ENCODE results near the gene NTM.

Gene NTM

DNA sequence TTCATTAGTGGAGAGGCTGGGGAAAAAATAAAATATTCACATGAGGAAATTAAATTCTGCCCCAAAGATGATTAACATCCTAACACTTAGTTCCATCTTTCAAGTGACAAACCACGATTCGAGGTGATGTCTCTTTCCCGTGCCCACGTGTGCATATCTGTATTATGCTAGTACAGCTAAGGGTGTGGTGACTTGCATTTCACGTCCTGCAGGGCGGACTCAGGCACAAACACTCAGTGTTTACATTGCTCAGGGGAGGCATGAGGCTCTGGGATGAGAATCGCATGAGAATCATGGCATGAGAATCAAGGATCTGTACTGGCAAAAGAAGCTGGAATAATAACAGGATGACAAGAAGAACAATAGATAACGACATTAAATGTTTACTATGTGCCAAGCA, 179.4 kb downstream of the NTM start:
- no peak for DNase-seq (ENCODE audit: low read depth)

DNA sequence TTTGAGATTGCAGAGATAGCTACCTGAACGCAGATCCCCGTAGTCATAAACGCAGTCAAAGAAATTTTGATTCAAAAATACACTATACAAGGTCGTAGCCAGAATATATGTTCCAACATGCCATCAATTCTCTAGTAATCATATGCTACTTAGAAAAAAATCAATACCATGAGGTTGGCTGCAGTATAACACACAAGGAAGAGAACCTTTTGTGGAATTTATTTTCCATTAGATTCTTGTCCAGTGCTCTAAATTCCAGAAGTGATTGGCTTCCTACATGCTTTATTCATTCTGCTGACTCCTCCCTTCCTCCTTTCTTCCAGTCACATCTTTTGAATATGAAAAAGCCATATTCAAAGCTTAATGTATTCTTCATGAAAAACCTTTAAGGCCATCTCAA, 189.9 kb downstream of the NTM start:
- DNase-seq (ENCODE audit: low read depth): no peak

DNA sequence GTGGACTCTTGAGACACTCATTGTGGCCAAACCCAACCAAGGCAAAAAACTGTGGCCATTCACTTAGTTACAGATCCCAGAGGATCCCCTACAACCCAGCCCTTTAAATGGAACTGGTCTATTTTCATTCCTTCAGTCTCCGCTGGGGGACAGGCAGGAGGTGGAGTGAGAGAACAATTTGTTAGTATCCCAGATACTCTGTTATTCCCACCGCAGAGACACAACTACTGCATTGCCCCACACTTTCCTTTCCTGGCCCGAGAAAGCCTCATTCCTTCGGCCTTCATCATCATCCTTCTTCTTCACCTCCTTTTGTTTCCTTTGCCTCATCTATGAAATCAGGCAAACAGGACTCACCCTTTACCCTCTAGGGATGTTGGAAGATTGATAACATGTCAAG, 191.1 kb downstream of the NTM start:
- DNase-seq (ENCODE audit: low read depth): no peak

DNA sequence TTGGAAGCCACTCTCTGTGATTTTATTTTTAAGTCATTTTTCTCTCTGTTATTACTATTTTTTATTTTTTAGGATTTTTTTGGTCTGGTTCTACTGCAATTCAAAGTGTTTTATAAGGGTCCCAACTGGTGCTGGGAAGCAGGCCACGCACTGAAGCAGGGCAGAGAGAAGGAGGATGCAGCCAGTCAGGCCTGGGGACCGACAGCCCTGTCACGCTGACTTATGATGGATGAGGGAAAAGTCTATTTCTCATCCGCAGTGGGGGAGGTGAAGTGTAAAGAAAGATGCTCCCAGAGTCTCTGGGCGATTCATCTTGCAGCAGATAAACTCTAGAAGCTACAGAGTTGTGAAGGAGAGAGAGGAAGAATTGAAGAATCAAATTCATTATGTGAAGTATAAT, 191.6 kb downstream of the NTM start:
- DNase-seq (ENCODE audit: low read depth): no peak

DNA sequence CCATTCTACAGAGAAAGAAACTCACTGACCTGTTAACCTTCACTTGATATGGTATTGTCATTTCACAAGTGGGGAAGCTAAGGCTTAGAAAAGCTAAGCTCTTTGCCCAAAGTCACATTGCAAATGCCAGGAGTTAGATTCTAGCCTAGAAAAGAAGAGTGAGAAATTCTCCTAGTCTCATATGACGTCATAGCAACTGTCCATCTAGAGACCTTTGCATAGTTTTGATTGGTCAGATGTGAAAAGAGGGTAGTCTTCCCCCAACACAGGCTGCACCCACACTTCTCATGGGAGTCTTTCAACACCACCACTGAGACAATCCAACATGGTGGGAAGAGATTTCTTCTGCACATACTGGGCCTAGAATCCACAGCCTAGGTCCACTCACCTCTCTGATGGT, 197.9 kb downstream of the NTM start:
- no peak for DNase-seq (ENCODE audit: low read depth)

DNA sequence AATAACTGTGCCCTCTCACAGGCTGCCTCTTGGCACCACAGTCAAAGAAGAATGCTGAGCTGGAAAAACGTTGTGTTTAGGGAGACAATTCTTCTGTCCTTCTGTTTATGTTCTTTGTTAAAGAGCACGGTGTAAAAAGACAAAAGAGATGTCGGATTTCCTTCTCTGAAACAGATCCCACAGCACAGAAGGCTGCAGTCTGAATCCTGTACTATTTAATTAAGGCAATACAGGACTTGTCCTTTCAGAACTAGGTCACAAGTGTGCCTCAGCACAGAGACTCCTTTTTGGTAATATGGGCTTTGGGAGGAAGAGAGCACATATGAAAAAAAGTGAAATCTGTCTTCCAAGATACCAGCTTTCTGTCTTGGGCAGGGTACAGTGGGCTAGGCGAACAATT, 201.2 kb downstream of the NTM start:
- DNase-seq (ENCODE audit: low read depth): no peak

DNA sequence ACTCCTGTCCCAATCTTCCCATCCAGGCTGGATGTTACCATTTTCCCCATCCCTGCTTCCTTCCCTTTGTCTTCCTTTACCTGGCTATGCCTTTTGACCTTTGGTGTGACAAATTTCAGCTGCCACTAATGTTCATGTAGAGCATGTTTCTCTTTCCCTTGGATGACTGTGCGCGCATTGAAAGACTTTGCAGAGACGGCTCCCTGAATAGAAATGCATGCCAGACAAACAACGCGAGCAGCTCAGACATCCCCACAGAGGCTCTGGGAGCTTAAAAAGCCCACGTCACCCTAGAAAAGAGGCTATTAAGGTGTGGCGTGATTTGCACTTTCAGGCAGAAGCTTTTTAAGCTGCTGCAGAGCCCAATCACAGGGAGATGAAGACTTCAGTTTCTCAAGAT, 202.0 kb downstream of the NTM start:
- no peak for DNase-seq (ENCODE audit: low read depth)

DNA sequence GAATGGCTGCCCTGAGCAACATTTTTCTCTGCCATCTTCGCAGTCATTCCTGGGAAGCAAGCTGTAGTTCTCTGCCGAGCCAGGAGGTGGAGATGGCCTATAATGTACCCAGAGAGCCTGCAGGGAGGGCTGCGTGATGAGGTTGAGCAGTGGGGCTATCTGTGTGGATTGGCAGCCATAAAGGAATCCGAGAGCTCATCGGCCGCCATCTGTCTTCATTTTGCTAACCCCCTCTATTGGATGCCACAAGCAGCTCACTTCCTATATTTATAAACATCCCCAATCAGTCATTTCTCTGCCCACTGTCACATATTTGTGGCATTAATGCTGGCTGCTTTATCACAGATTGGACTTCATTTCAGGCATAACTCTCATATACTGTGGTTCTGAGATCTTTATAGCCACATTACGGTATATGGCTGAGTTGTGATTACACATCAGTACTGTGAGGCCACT, 209.5 kb downstream of the NTM start:
- peak; percentile 30 for DNase-seq (ENCODE audit: low read depth)

DNA sequence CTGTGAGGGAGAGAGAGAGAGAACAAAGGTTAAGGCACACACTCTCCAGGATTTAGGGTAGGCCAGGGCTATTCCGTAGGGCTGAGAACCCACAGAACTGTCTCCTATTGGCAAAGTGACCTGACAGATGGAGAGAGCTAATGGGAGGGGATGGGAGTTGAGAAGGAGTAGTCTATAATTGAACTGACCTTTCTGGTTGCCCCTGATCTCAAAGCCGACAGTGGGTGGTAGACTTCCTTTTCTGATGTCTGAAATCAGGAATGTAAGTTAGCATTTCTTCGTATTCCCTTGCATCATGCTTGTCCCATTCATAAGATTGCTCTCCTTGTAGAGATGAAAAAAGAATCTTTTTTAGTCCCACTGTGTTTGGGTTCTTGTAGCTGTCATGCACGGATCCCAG, 210.1 kb downstream of the NTM start:
- DNase-seq (ENCODE audit: low read depth): no peak

DNA sequence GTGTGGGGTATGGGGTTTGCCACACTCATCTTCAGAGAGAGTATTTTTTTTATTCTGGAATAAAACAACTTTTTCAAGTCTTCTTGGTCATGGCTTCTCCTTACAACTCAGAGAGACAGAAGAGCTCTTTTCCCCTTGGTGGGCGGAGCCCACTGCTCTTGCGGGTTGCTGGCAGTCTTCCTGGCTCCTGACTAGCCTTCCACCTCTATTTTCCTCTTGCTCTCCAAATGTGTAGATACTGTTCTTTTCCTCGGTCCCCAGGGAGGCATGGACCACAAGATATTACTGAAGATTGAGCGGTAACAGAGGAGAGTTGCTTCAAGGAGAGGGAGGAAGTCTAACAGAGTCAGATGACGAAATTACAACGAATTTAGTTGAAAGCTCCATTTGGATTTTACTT, 210.6 kb downstream of the NTM start:
- DNase-seq (ENCODE audit: low read depth): no peak

DNA sequence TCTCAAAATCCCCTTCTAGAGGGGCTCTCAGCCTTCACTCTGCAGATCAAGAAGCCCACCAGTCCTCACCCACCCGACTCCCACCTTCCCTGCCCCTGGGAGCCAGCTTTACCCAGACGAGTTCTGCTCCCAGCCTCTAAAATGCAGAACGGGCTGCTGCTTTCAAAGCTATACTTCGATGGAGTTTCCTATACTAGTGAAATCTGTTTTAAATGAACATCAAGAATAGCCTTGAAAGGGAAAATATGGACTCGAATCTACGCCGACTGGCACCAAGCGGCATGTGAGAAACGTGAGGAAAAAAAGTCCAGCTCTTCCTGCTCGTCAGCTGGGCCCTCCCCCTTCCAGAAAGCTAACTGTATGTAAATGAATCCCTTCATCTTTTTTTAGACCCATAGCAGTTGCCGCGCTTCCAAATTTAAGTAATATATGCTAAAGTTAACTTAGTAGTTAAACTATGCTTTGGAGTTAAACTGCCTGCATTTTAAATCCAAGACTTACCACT, 211.7 kb downstream of the NTM start:
- DNase-seq (ENCODE audit: low read depth): no peak

DNA sequence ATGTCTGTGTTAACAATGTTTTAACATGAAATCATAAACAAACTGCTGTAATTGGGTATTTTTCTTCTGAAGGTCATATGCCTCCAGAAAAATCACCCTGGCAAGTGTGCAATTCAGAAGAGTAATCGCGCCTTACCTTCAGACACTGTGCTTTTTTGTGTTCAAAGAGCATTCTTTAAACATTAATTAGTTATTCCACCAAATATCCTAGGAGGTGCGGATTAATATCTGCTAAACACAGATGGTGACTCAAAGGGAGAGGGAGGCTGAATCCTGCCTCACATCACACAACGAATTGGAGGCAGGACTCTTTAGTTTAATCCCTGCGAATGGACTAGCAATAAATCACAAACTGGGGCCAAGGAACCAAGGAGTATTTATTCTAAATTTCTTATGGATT, 213.0 kb downstream of the NTM start:
- DNase-seq (ENCODE audit: low read depth): no peak

DNA sequence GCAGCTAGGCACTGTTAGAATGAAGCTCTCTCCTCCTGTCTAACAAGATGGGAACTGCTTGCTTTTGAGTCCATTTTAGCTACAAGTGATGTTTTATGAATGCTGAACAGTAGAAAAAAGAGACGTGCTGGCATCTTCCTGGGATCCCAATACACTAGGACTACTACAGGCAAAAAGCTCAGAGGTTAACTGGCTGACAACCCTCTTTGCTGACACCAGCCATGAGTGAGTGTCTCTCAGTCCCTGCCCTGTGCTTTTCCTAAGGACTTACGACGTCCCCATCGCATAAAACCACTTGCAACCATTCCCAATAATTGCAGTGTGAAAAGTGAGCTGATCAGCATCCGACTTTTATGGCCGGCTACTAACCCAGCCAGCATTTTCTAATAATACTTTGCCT, 213.5 kb downstream of the NTM start:
- DNase-seq (ENCODE audit: low read depth): no peak

DNA sequence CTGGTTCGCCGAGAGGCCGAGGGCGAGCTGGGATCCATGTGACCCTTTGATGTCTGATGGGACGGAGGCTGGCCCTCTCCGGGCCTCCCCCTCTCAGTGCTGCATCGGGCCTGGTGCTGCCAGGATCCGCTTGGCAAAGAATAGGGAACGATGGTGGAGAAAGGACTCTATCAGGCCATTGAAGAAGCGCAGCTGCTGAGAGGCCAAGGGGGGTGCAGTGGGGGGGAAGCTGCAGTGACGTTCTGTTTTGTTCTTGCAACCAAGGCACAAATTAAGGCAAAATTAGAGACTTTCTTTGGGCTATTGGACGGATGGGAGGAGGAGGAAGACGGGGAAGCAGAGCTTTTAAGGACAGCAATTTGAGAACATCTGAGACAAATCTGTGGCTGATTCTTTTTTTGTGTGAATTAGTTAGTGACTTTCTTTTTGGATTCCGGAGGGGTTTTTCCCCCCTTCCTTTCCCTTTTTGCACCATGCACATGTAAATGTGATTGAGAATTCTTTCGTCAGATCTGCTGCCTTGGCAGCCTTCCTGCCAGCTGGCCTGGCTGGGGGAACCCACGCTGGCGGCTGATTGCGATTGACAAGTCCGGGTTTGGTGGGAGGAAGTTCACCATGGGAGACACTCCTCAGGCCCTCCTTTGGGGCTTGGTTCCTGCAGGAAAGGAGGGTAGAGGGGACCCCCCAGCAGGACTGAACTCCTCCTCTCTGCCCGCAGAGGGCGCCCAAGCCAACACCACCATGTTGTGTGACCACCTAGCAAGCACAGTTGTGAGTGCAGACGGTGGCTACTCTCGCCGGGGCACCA, 214.6 kb downstream of the NTM start:
- no peak for DNase-seq (ENCODE audit: low read depth)

DNA sequence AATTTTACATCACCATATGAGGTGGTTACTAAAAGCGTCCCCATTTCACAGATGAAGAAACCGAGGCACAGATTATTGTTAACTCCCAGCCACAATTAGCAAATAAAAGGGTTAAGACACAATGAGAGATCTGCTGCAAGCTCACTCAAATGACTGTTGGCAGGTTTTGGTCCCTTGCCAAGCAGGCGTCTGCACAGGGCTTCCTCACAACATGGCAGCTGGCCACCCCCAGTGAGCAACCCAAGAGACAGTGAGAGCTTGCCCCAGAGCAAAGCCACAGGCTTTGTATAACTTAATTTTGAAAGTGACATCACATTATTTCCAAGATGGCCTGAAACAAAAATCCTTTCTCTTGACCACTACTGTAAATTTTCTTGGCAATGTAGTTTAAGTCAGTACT, 217.6 kb downstream of the NTM start:
- no peak for DNase-seq (ENCODE audit: low read depth)

DNA sequence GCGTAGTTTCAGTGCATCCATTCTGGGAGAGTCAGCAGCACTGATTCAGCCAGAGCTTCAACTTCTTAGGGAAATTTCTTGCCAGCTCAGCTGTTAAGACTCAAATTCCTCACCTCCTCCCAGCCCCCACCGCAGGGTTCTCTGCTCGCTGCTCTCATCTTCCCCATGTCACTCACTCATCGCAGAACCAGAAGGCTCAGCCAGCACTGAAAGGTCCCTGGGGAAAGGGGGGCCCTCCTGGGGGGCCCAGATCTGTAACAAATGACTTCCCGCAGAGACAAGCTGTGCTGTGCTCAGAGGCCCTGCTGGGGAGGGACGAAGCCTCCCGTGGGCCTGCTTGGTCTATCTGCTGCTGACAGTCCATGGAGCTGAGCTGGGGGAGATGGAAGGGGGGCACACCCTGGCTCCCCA, 220.6 kb downstream of the NTM start:
- no peak for DNase-seq (ENCODE audit: low read depth)

DNA sequence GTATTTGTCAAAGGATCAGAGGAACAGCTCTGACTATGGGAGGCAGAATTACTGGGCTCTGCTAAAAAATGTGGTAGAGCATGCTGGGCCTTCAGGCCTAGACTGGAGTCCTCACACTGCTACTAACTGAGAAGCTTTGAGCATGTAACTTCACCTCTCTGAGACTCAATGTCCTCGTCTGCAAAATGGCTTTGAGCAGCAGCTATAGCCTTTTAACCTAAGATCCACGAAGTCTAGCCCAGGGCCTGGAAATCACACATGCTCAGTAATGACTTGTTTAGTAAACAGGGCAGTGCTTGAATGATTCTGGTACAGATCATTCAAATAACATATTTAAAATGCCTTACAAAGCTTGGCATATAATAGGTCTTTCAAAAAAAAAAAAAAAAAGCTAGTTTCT, 221.7 kb downstream of the NTM start:
- no peak for DNase-seq (ENCODE audit: low read depth)

DNA sequence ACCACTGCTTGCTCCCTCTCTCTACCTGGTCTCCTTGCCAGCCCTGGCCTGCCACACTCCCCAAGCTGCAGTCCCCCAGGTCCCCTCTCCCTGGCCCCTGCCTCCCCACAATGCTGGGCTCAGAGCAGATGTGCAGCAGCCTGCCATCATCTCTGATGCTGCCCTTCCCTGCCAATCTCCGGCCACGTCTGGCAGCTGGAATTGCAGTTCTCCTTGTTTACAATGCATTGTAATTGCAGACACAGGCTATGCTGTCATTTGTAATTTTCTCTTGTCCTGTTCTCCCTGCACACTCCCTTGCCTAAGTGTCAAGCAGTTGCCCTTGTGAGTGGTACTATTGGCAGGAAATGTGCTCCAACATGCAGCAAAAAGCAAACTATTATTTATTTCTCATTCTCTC, 222.3 kb downstream of the NTM start:
- no peak for DNase-seq (ENCODE audit: low read depth)

DNA sequence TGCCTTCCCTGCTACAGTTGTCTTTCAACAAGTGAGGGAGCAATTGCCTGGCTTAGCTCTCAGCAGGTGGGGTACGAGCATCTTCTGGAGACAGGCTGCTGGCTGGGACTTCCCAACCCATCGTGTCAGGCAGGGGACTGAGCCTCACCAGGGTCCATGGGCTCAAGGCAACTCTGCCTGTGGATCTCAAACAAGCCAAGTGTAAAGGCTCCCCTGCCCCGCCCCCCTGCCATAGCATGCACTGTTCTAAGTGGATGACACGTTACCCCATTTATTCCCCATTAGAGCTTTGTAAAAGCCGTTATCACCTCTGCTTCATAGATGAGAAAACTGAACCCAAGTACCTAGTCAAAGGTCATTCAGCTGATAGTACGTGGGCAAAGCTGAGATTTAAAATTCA, 222.9 kb downstream of the NTM start:
- no peak for DNase-seq (ENCODE audit: low read depth)

DNA sequence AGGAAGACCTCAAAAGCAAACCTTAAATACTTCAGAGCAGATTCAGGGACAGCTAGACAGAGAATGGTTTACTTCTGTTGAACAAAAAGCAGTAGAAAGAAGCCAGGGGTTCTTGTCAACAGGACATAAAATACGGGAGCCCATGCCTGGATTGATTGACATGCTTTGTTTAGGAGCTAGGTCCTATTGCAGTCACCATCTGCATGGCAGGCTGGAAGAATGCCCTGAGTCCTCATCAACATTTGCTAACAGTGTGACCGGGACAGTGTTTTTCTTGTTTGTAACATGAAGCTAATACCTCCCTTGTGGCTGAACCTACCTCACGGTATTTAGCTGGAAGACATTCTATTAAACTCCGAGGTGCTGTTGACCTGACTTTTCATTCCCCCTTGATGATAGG, 225.4 kb downstream of the NTM start:
- DNase-seq (ENCODE audit: low read depth): no peak

DNA sequence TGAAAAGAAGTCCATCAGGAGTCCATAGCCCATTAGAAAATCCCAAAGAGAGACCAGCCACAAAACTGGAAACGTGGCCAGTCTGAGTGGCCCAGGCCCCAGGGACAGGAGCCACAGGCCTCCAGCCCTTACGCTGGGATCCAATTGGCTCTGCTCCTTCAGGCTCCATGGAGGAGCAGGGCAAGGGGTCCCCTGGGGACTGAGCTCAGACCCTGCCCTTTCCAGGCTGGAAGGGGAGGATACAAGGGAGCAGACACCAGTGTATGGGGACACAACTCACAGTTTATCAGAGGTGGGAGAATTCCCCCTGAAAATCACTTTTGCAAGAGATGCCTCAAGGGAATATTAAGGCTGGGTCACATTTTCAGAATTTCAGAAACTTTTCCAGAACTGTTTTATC, 227.5 kb downstream of the NTM start:
- DNase-seq (ENCODE audit: low read depth): no peak

DNA sequence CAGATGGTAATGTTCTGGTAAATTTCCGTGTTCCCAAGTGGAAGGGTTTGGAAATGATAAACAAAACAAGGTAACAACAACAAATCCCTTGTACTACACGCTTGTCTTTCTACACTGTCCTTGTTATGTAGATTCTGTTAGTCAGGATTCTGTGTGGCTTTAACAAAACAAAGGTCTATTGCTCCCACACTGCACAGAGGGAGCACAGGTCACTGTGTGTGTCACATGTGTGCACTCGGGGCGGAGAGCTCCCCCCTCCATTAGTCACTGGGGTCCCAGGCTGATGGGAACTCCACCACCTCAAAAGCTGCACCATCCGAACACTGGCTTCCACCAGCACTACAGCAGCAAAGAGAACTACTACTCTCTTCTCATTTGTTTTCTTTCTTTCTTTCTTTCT, 227.9 kb downstream of the NTM start:
- no peak for DNase-seq (ENCODE audit: low read depth)

DNA sequence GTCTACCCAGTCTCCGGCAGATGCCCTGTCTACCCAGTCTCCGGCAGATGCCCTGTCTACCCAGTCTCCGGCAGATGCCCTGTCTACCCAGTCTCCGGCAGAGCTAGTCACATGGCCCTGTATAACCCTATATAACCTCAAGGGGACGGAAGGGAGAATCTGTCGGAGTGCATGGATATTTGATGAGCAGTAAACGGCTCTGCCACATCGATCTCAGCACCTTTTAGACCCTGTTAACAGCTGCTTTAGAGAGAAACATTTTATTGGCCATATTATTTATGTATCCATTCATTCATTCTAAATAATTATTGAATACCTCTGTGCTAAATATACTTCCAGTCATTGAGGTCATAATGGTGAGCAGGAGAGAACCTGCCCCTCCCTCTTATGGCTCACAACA, 228.9 kb downstream of the NTM start:
- no peak for DNase-seq (ENCODE audit: low read depth)

DNA sequence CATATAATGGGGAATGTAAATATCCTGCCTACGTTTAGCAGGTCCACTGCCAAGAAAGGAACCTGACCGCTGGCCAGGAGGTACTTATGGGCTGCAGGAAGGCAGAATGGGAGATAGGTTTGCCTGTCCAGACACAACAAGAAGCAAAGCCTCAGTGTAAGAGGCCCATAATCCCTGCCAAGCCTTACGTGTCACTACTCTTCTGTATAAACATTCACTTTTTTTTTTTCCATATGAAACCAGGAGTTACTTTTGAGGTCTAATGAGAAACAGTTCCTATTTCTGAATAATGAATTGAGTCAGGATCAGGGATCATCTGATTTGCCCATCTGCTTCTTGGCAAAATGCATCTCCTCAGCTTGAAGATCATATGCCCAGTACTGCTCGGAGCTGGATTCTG, 230.2 kb downstream of the NTM start:
- DNase-seq (ENCODE audit: low read depth): no peak

Measured in GM04504 (cell line).